Fibroblast of lung (primary cell): Measurements from ENCODE around the gene CDA.

Experiments
- EZH2 ChIP-seq: IDR thresholded peaks from 2 replicates; pipeline ENCODE4 v1.5.1; 2012; ENCODE audit warnings: low read length, control low read depth, mild to moderate bottlenecking; ENCODE audit errors: missing control alignments
- TF ChIP-seq, protein P1 (sequence below), 2 donors: IDR thresholded peaks in 1 of 2; conservative IDR thresholded peaks in 1 of 2; 1 replicate in 1 of 2; 2 replicates in 1 of 2; pipeline ENCODE4 v1.5.1; 2011 to 2012; ENCODE audit warnings: low read length in 2 of 2, control low read depth in 1 of 2, inconsistent platforms in 1 of 2, low read depth in 1 of 2, mild to moderate bottlenecking in 1 of 2

GRCh38 chr1:20602851-20603450 is 14.1 kb downstream of the CDA start:
- TF ChIP-seq, protein P1, sequence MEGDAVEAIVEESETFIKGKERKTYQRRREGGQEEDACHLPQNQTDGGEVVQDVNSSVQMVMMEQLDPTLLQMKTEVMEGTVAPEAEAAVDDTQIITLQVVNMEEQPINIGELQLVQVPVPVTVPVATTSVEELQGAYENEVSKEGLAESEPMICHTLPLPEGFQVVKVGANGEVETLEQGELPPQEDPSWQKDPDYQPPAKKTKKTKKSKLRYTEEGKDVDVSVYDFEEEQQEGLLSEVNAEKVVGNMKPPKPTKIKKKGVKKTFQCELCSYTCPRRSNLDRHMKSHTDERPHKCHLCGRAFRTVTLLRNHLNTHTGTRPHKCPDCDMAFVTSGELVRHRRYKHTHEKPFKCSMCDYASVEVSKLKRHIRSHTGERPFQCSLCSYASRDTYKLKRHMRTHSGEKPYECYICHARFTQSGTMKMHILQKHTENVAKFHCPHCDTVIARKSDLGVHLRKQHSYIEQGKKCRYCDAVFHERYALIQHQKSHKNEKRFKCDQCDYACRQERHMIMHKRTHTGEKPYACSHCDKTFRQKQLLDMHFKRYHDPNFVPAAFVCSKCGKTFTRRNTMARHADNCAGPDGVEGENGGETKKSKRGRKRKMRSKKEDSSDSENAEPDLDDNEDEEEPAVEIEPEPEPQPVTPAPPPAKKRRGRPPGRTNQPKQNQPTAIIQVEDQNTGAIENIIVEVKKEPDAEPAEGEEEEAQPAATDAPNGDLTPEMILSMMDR (conservative IDR thresholded peaks at IDR 0.05 in 1 of 2, IDR thresholded peaks at IDR 0.05 in 1 of 2; ENCODE audit: low read depth in 1 of 2, low read length in 2 of 2): no peak
- no peak for TF ChIP-seq EZH2
